ENCODE measurements around the gene VILL. TPM values are rescaled to one million over a fixed set of nuclear protein-coding genes. Genes with fewer than 3 reads are reported as not detected.

VILL gene
- total and polyA plus RNA-seq, 2 of the 8 experiments (the other 6 are each of a cell fraction or from before 2014, with no cell fraction given) = 4.1 to 4.2 TPM

- Histone ChIP-seq H3K9me3 (ENCODE audit: insufficient read depth in 2 of 2, low read depth in 1 of 2, low read length in 1 of 2) (no peaks in the 10 kb centered on the region), H2BK20ac (ENCODE audit: low read length) (no peak overlapping the region), H3K9ac (replicated peaks in 1 of 4; ENCODE audit: extremely low read depth in 1 of 4, low read depth in 3 of 4, low read length in 3 of 4) (no peak overlapping the region), H4K20me1 (replicated peaks in 1 of 2; ENCODE audit: control insufficient read depth in 1 of 2, insufficient read depth in 2 of 2, low read length in 2 of 2) (peaks cover 0 to 6% of the 10 kb centered on the region in 2 experiments), H2BK15ac (ENCODE audit: low read length) (0 out of 2 replicates have a peak overlapping the region, but pooled peaks have one; percentile 34), H2BK120ac (replicated peaks; ENCODE audit: low read depth, low read length) (no peak overlapping the region), H3K4ac (replicated peaks; ENCODE audit: insufficient read length, low read depth, low read length) (no peak overlapping the region), H3K27me3 (replicated peaks in 1 of 4; ENCODE audit: control insufficient read depth in 3 of 4, extremely low read depth in 1 of 4, insufficient read depth in 3 of 4, low read length in 3 of 4) (no peaks in the 10 kb centered on the region), H3K79me1 (ENCODE audit: low read depth, low read length) (no peaks in the 10 kb centered on the region), H4K91ac (replicated peaks; ENCODE audit: insufficient read length, low read length) (no peak overlapping the region), H3K4me1 (replicated peaks in 1 of 4; ENCODE audit: control insufficient read depth in 3 of 4, insufficient read depth in 4 of 4, low read length in 3 of 4) (no peaks in the 10 kb centered on the region), H3K4me2 (ENCODE audit: insufficient read depth in 1 of 2, low read depth in 2 of 2, low read length in 2 of 2) (no peak overlapping the region), H2BK5ac (ENCODE audit: low read depth, low read length) (0 out of 2 replicates have a peak overlapping the region, but pooled peaks have one; percentile 8), H3K36me3 (ENCODE audit: control insufficient read depth in 2 of 4, insufficient read depth in 4 of 4, low read length in 3 of 4) (peaks cover 0 to 2% (median under 1%) of the 10 kb centered on the region in 4 experiments; a peak in 1 of 8 replicates), H3K79me2 (ENCODE audit: control insufficient read depth in 1 of 2, insufficient read depth in 2 of 2, low read length in 2 of 2) (no peaks in the 10 kb centered on the region), H3K18ac (ENCODE audit: extremely low read depth, low read length) (no peak overlapping the region), H3K56ac (replicated peaks; ENCODE audit: insufficient read length, low read depth, low read length) (no peak overlapping the region), H3K27ac (ENCODE audit: low read depth, low read length) (no peak overlapping the region), H3K23ac (ENCODE audit: insufficient read length) (no peak overlapping the region), H2AFZ (ENCODE audit: low read length) (no peak overlapping the region), H3K23me2 (ENCODE audit: low read depth, low read length) (no peaks in the 10 kb centered on the region), H3K14ac (ENCODE audit: insufficient read length) (no peak overlapping the region), H4K5ac (ENCODE audit: insufficient read length, low read depth, low read length) (no peak overlapping the region), H2AK5ac (ENCODE audit: low read depth, low read length) (no peak overlapping the region), H3K4me3 (ENCODE audit: extremely low read depth in 1 of 4, insufficient read depth in 2 of 4, low read depth in 3 of 4, low read length in 4 of 4) (no peak overlapping the region), H4K8ac (ENCODE audit: extremely low read depth, insufficient read depth, low read length) (no peak overlapping the region), H2BK12ac (ENCODE audit: low read depth, low read length) (no peak overlapping the region)
- CTCF ChIA-PET (ENCODE audit: partially characterized antibody) = interaction anchor here (0.7 to 5.3 kb wide), 43 partner anchors 8 to 658 kb away, joined by 3 to 75 read pairs (median 4); partner anchors contain the start of genes DLEC1, SLC22A14 and VILL
- POLR2A ChIA-PET (ENCODE audit: partially characterized antibody) = interaction anchor here (0.6 to 0.7 kb wide), 2 partner anchors 35 to 163 kb away, joined by 3 to 4 read pairs; partner anchors contain the start of gene DLEC1
- DNase-seq (ENCODE audit: low read depth in 1 of 2, low spot score in 2 of 2) = peak in 1 of 2 experiments; percentile 70
- WGBS, 2 experiments (ENCODE audit: extremely low coverage in 1 of 2, insufficient coverage in 1 of 2, insufficient read length in 1 of 2, insufficient replicate concordance in 2 of 2, low coverage in 1 of 2, low lambda C conversion rate in 2 of 2, missing lambda C conversion rate in 1 of 2) = 86% methylated on average over 14 of the region's 14 CpGs; no CpG with 5 or more reads in 1 of the 2 experiments
- FAIRE-seq = no peak
- TF ChIP-seq SAP30 (IDR thresholded peaks at IDR 0.05; ENCODE audit: insufficient read depth, insufficient replicate concordance, low read length) (no peak), TBP (IDR thresholded peaks at IDR 0.05; ENCODE audit: low read depth, low read length) (no peak), NRF1 (IDR thresholded peaks at IDR 0.05; ENCODE audit: low read depth, low read length) (no peak), BRCA1 (IDR thresholded peaks at IDR 0.05; ENCODE audit: low read depth, low read length) (no peak), BCL11A (IDR thresholded peaks at IDR 0.05; ENCODE audit: low read depth in 2 of 2, low read length in 2 of 2) (no peak), SP2 (IDR thresholded peaks at IDR 0.05; ENCODE audit: low read length) (no peak), HDAC2 (IDR thresholded peaks at IDR 0.05; ENCODE audit: borderline replicate concordance in 1 of 2, low read depth in 2 of 2, low read length in 2 of 2) (no peak), MAX (IDR thresholded peaks at IDR 0.05) (no peak), YY1 (IDR thresholded peaks at IDR 0.05; ENCODE audit: low read depth, low read length) (no peak), RBBP5 (IDR thresholded peaks at IDR 0.05; ENCODE audit: borderline replicate concordance, low read depth, low read length) (no peak), RAD21 (IDR thresholded peaks at IDR 0.05 in 1 of 2, conservative IDR thresholded peaks at IDR 0.05 in 1 of 2; ENCODE audit: low read depth in 2 of 2, low read length in 2 of 2) (peak; percentile 53 to 58), CHD1 (IDR thresholded peaks at IDR 0.05; ENCODE audit: low read depth, low read length) (no peak)
These were observed 14.0 kb downstream of the VILL start for GRCh38 chr3:38004415-38005075.
